H1 (cell line): Measurements from ENCODE around the gene MYBPC3.

Experiments used
- CBX5 ChIP-seq: fragments of 300-800, 300-1000 bp; sonication (generic); IDR thresholded peaks from 2 replicates; pipeline ENCODE4 v1.7.1; 2016; ENCODE audit warnings: antibody characterized with exemption, low read length, low read depth
- MAFK ChIP-seq: IDR thresholded peaks from 2 replicates; pipeline ENCODE4 v1.6.1; 2012; ENCODE audit warnings: low read depth, mild to moderate bottlenecking, improper control_type of control experiment, low read length

GRCh38 chr11:47340980-47341775, 11.3 kb downstream of the MYBPC3 start:
- TF ChIP-seq CBX5 (no peak), MAFK (no peak)
